ENCODE data around the gene ZNF324B. TPM values are rescaled to one million over a fixed set of nuclear protein-coding genes. Genes with fewer than 3 reads are reported as not detected.

Gene ZNF324B
- total and polyA plus RNA-seq, 2 experiments from 2014 or later: 1.9 to 5.8 TPM

GRCh38 chr19:58498316-58499020 lies 47.0 kb downstream of the ZNF324B start:
- Histone ChIP-seq H3K79me2 (no peaks in the 10 kb centered on the region), H3K27me3 (no peaks in the 10 kb centered on the region), H3K9me3 (ENCODE audit: low read depth) (no peaks in the 10 kb centered on the region), H2AFZ (peak overlapping the region; percentile 68), H4K20me1 (ENCODE audit: insufficient read depth, poor library complexity, severe bottlenecking) (no peaks in the 10 kb centered on the region), H3K4me2 (peak overlapping the region; percentile 76), H3K4me1 (ENCODE audit: insufficient read depth) (peaks cover 5% of the 10 kb centered on the region), H3K4me3 (no peak overlapping the region), H3K27ac (no peak overlapping the region), H3K36me3 (replicated peaks; ENCODE audit: insufficient read depth, low read depth) (no peaks in the 10 kb centered on the region), H3K9me2 (replicated peaks; ENCODE audit: insufficient read depth) (no peaks in the 10 kb centered on the region)
- WGBS (ENCODE audit: low lambda C conversion rate, missing lambda C conversion rate): 64% methylated on average over 21 of the region's 22 CpGs
- peak; percentile 5 for DNase-seq (ENCODE audit: low spot score)
- TF ChIP-seq CTCF (IDR thresholded peaks at IDR 0.05; ENCODE audit: poor library complexity): no peak
- TF ChIP-seq EZH2phosphoT487 (IDR thresholded peaks at IDR 0.05; ENCODE audit: low read depth, severe bottlenecking, unreplicated experiment): no peak
- TF ChIP-seq EZH2 (IDR thresholded peaks at IDR 0.05; ENCODE audit: borderline replicate concordance): no peak

GRCh38 chr19:58499021-58499927 lies 47.9 kb downstream of the ZNF324B start:
- TF ChIP-seq EZH2phosphoT487 (IDR thresholded peaks at IDR 0.05; ENCODE audit: low read depth, severe bottlenecking, unreplicated experiment) (no peak), CTCF (IDR thresholded peaks at IDR 0.05; ENCODE audit: poor library complexity) (peak; percentile 20), EZH2 (IDR thresholded peaks at IDR 0.05; ENCODE audit: borderline replicate concordance) (no peak)
- peaks cover 5% of the 10 kb centered on the region for H3K4me1 ChIP-seq (ENCODE audit: insufficient read depth)
- peak; percentile 100 for DNase-seq (ENCODE audit: low spot score)
- H3K4me2 ChIP-seq: peak overlapping the region; percentile 89
- H3K36me3 ChIP-seq (replicated peaks; ENCODE audit: insufficient read depth, low read depth): no peaks in the 10 kb centered on the region
- WGBS (ENCODE audit: low lambda C conversion rate, missing lambda C conversion rate): 3% methylated on average over 55 of the region's 60 CpGs
- H3K27me3 ChIP-seq: no peaks in the 10 kb centered on the region
- peak overlapping the region; percentile 97 for H2AFZ ChIP-seq
- no peaks in the 10 kb centered on the region for H4K20me1 ChIP-seq (ENCODE audit: insufficient read depth, poor library complexity, severe bottlenecking)
- peak overlapping the region; percentile 82 for H3K27ac ChIP-seq
- H3K4me3 ChIP-seq: peak overlapping the region; percentile 55
- no peaks in the 10 kb centered on the region for H3K9me3 ChIP-seq (ENCODE audit: low read depth)
- H3K79me2 ChIP-seq: no peaks in the 10 kb centered on the region
- no peaks in the 10 kb centered on the region for H3K9me2 ChIP-seq (replicated peaks; ENCODE audit: insufficient read depth)

GRCh38 chr19:58500242-58500641 lies 48.8 kb downstream of the ZNF324B start:
- 97% methylated on average over 14 of the region's 14 CpGs for WGBS (ENCODE audit: low lambda C conversion rate, missing lambda C conversion rate)
- Histone ChIP-seq H3K9me2 (replicated peaks; ENCODE audit: insufficient read depth) (no peaks in the 10 kb centered on the region), H3K9me3 (ENCODE audit: low read depth) (no peaks in the 10 kb centered on the region), H3K4me2 (peak overlapping the region; percentile 89), H3K79me2 (no peaks in the 10 kb centered on the region), H3K27ac (no peak overlapping the region), H4K20me1 (ENCODE audit: insufficient read depth, poor library complexity, severe bottlenecking) (no peaks in the 10 kb centered on the region), H3K4me1 (ENCODE audit: insufficient read depth) (peaks cover 5% of the 10 kb centered on the region), H2AFZ (no peak overlapping the region), H3K27me3 (no peaks in the 10 kb centered on the region), H3K4me3 (peak overlapping the region; percentile 55), H3K36me3 (replicated peaks; ENCODE audit: insufficient read depth, low read depth) (no peaks in the 10 kb centered on the region)
- TF ChIP-seq EZH2 (IDR thresholded peaks at IDR 0.05; ENCODE audit: borderline replicate concordance) (no peak), CTCF (IDR thresholded peaks at IDR 0.05; ENCODE audit: poor library complexity) (no peak), EZH2phosphoT487 (IDR thresholded peaks at IDR 0.05; ENCODE audit: low read depth, severe bottlenecking, unreplicated experiment) (no peak)
- DNase-seq (ENCODE audit: low spot score): no peak

Small RNA genes within 50 kb of the gene (small RNA-seq; reads per million reads assigned to genes)
- not detected for gene RN7SL693P
- not detected for gene RNU6-1337P

Other genes with a start within 250 kb of the ZNF324B start
- 19.3 and 34.1 TPM in 2 replicates for gene ZNF544, start 222.7 kb upstream of the ZNF324B start, total RNA-seq
- gene ZNF544, start 222.7 kb upstream of the ZNF324B start, polyA plus RNA-seq: 12.3 and 17.2 TPM in 2 replicates
- gene ZNF8, start 172.7 kb upstream of the ZNF324B start, total RNA-seq: 7.1 and 8.7 TPM in 2 replicates
- gene ZNF8, start 172.7 kb upstream of the ZNF324B start, polyA plus RNA-seq: 1.0 and 1.4 TPM in 2 replicates
- 57.9 and 73.2 TPM in 2 replicates for gene ERVK3-1, start 146.2 kb upstream of the ZNF324B start, total RNA-seq
- gene ERVK3-1, start 146.2 kb upstream of the ZNF324B start, polyA plus RNA-seq: 68.9 and 71.7 TPM in 2 replicates
- 1.3 and 2.0 TPM in 2 replicates for gene ZSCAN22, start 124.6 kb upstream of the ZNF324B start, total RNA-seq
- gene ZSCAN22, start 124.6 kb upstream of the ZNF324B start, polyA plus RNA-seq: 2.2 and 3.0 TPM in 2 replicates
- gene A1BG, start 98.1 kb upstream of the ZNF324B start, total RNA-seq: 35.9 and 45.5 TPM in 2 replicates
- 106 and 108 TPM in 2 replicates for gene A1BG, start 98.1 kb upstream of the ZNF324B start, polyA plus RNA-seq
- gene ZNF497, start 88.9 kb upstream of the ZNF324B start, total RNA-seq: 1.5 and 1.6 TPM in 2 replicates
- gene ZNF497, start 88.9 kb upstream of the ZNF324B start, polyA plus RNA-seq: 3.3 and 4.3 TPM in 2 replicates
- gene ZNF837, start 70.6 kb upstream of the ZNF324B start, total RNA-seq: 5.0 and 5.9 TPM in 2 replicates
- 5.4 and 9.7 TPM in 2 replicates for gene ZNF837, start 70.6 kb upstream of the ZNF324B start, polyA plus RNA-seq
- gene RPS5, start 64.4 kb upstream of the ZNF324B start, total RNA-seq: 1,644 and 2,420 TPM in 2 replicates
- 562 and 565 TPM in 2 replicates for gene RPS5, start 64.4 kb upstream of the ZNF324B start, polyA plus RNA-seq
- not detected in 2 replicates for gene RNF225, start 56.0 kb upstream of the ZNF324B start, total RNA-seq
- 0.47 TPM in 1 of 2 replicates, not detected in the other for gene RNF225, start 56.0 kb upstream of the ZNF324B start, polyA plus RNA-seq
- gene ZNF584, start 43.0 kb upstream of the ZNF324B start, total RNA-seq: 4.5 and 5.5 TPM in 2 replicates
- 4.5 and 7.9 TPM in 2 replicates for gene ZNF584, start 43.0 kb upstream of the ZNF324B start, polyA plus RNA-seq
- gene ZNF132, start 11.5 kb upstream of the ZNF324B start, total RNA-seq: 1.0 and 1.5 TPM in 2 replicates
- 0.35 and 0.95 TPM in 2 replicates for gene ZNF132, start 11.5 kb upstream of the ZNF324B start, polyA plus RNA-seq
- 8.7 and 13.1 TPM in 2 replicates for gene ZNF324, start 15.5 kb downstream of the ZNF324B start, total RNA-seq
- 9.1 and 9.3 TPM in 2 replicates for gene ZNF324, start 15.5 kb downstream of the ZNF324B start, polyA plus RNA-seq
- 11.2 and 20.5 TPM in 2 replicates for gene ZNF446, start 24.7 kb downstream of the ZNF324B start, total RNA-seq
- gene ZNF446, start 24.7 kb downstream of the ZNF324B start, polyA plus RNA-seq: 13.8 and 20.7 TPM in 2 replicates
- 8.4 and 9.0 TPM in 2 replicates for gene SLC27A5, start 60.4 kb downstream of the ZNF324B start, total RNA-seq
- 13.8 and 19.1 TPM in 2 replicates for gene SLC27A5, start 60.4 kb downstream of the ZNF324B start, polyA plus RNA-seq
- gene ZBTB45, start 68.2 kb downstream of the ZNF324B start, total RNA-seq: 3.3 and 5.4 TPM in 2 replicates
- gene ZBTB45, start 68.2 kb downstream of the ZNF324B start, polyA plus RNA-seq: 18.5 and 21.6 TPM in 2 replicates
- 189 and 191 TPM in 2 replicates for gene TRIM28, start 92.4 kb downstream of the ZNF324B start, total RNA-seq
- 159 and 180 TPM in 2 replicates for gene TRIM28, start 92.4 kb downstream of the ZNF324B start, polyA plus RNA-seq
- gene CHMP2A, start 103.5 kb downstream of the ZNF324B start, total RNA-seq: 88.4 and 122 TPM in 2 replicates
- gene CHMP2A, start 103.5 kb downstream of the ZNF324B start, polyA plus RNA-seq: 188 and 196 TPM in 2 replicates
- gene UBE2M, start 107.0 kb downstream of the ZNF324B start, total RNA-seq: 48.5 and 54.4 TPM in 2 replicates
- gene UBE2M, start 107.0 kb downstream of the ZNF324B start, polyA plus RNA-seq: 111 TPM in 2 replicates
- 19.0 and 23.5 TPM in 2 replicates for gene MZF1, start 121.7 kb downstream of the ZNF324B start, total RNA-seq
- 19.9 and 29.0 TPM in 2 replicates for gene MZF1, start 121.7 kb downstream of the ZNF324B start, polyA plus RNA-seq

Data from hepatocyte (in vitro differentiated cells).